SU-DHL-6 (cell line): ENCODE results near the gene PDLIM7.

Experiments
- H2AFZ ChIP-seq: fragments of 200-600 bp; sonication (generic); 2 replicates; pipeline ENCODE4 v1.6.1; 2014; ENCODE audit warnings: low read depth, mild to moderate bottlenecking, moderate library complexity, mixed read lengths, antibody characterized with exemption, low read length; ENCODE audit not compliant: severe bottlenecking
- H3F3A ChIP-seq: fragments of 200-600 bp; shearing (Covaris generic); 2 replicates; pipeline ENCODE4 v1.6.0; 2016; ENCODE audit warnings: antibody characterized with exemption, mild to moderate bottlenecking; ENCODE audit not compliant: insufficient read depth
- H3K27ac ChIP-seq: fragments of 200-600 bp; sonication (generic); 2 replicates; pipeline ENCODE4 v1.5.1; 2016; ENCODE audit warnings: low read depth, mild to moderate bottlenecking, low read length, moderate library complexity, mixed read lengths
- H3K27me3 ChIP-seq: fragments of 200-600 bp; sonication (generic), shearing (Covaris generic); 2 replicates; pipeline ENCODE4 v1.6.0; 2014; ENCODE audit warnings: mild to moderate bottlenecking, low read length
- H3K36me3 ChIP-seq: fragments of 200-600 bp; sonication (generic); 2 replicates; pipeline ENCODE4 v1.6.1; 2014; ENCODE audit warnings: mild to moderate bottlenecking, low read length, mixed read lengths
- H3K4me2 ChIP-seq: fragments of 300-600, 200-600 bp; shearing (Covaris generic), sonication (generic); 2 replicates; pipeline ENCODE4 v1.6.0; 2014; ENCODE audit warnings: low read length, low read depth, mild to moderate bottlenecking; ENCODE audit not compliant: poor library complexity, severe bottlenecking
- H3K4me3 ChIP-seq: fragments of 200-600 bp; sonication (generic); 2 replicates; pipeline ENCODE4 v1.5.1; 2014; ENCODE audit warnings: antibody characterized with exemption, low read length, mild to moderate bottlenecking, mixed read lengths; ENCODE audit not compliant: insufficient read depth, poor library complexity, severe bottlenecking
- H3K79me2 ChIP-seq: fragments of 200-600 bp; sonication (generic); 2 replicates; pipeline ENCODE4 v1.6.1; 2014; ENCODE audit warnings: mild to moderate bottlenecking, low read length, moderate library complexity; ENCODE audit not compliant: insufficient read depth
- H3K9ac ChIP-seq: fragments of 200-600 bp; sonication (generic); 2 replicates; pipeline ENCODE4 v1.7.0; 2014; ENCODE audit warnings: mild to moderate bottlenecking, low read length
- H3K9me2 ChIP-seq: fragments of 200-600 bp; sonication (generic); replicated peaks from 2 replicates; pipeline ENCODE4 v1.6.1; 2014; ENCODE audit warnings: low read length; ENCODE audit not compliant: insufficient read depth
- H3K9me3 ChIP-seq: fragments of 200-600 bp; sonication (generic); 2 replicates; pipeline ENCODE4 v1.6.1; 2014; ENCODE audit warnings: low read length, mixed read lengths; ENCODE audit not compliant: insufficient read depth
- H4K20me1 ChIP-seq: fragments of 200-600 bp; sonication (generic); 2 replicates; pipeline ENCODE4 v1.6.1; 2014; ENCODE audit warnings: low read depth, mild to moderate bottlenecking, antibody characterized with exemption, low read length, moderate library complexity, mixed read lengths
- EZH2phosphoT487 ChIP-seq: fragments of 200-600 bp; sonication (generic), shearing (Covaris generic); conservative IDR thresholded peaks from 2 replicates; pipeline ENCODE4 v1.6.1; 2018; ENCODE audit warnings: mild to moderate bottlenecking, antibody characterized with exemption, low read length, moderate library complexity, mixed read lengths
- TF ChIP-seq, protein P1 (sequence below): fragments of 200-600 bp; sonication (generic); IDR thresholded peaks from one replicate; pipeline ENCODE4 v1.5.1; 2017; ENCODE audit warnings: antibody characterized with exemption, mild to moderate bottlenecking, low read length, moderate library complexity; ENCODE audit not compliant: insufficient read depth, poor library complexity, severe bottlenecking

The PDLIM7 gene

DNA sequence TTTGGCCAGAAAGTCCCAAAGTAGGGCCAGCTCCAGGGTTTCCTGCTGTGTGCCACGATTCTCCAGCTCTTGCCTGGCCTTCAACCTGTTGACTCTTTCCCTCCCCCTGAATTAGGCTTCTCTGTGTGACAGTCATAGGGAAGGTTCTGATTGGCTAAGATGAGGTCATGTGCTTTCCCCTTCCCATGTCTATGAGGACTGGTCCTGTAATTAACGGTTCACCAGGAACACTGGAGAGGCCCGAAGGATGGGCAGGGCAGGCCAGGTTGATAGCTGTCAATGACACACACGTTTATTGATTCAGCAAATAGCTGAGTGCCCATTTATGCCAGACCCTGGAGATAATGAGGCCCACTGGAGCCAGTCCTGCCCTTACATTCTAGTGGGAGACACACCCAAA lies 59.8 kb downstream of the PDLIM7 start:
- Histone ChIP-seq H3K36me3 (no peaks in the 10 kb centered on the region), H2AFZ (no peak overlapping the region)

GRCh38 chr5:177435847-177436536 lies 61.4 kb downstream of the PDLIM7 start:
- H2AFZ ChIP-seq: no peak overlapping the region
- no peak overlapping the region for H3K4me3 ChIP-seq
- H3K9ac ChIP-seq: no peak overlapping the region
- no peaks in the 10 kb centered on the region for H3K9me2 ChIP-seq
- peaks cover 15% of the 10 kb centered on the region for H3F3A ChIP-seq
- no peaks in the 10 kb centered on the region for H3K27me3 ChIP-seq
- no peak overlapping the region for H3K27ac ChIP-seq
- TF ChIP-seq EZH2phosphoT487: no peak
- TF ChIP-seq, protein P1, sequence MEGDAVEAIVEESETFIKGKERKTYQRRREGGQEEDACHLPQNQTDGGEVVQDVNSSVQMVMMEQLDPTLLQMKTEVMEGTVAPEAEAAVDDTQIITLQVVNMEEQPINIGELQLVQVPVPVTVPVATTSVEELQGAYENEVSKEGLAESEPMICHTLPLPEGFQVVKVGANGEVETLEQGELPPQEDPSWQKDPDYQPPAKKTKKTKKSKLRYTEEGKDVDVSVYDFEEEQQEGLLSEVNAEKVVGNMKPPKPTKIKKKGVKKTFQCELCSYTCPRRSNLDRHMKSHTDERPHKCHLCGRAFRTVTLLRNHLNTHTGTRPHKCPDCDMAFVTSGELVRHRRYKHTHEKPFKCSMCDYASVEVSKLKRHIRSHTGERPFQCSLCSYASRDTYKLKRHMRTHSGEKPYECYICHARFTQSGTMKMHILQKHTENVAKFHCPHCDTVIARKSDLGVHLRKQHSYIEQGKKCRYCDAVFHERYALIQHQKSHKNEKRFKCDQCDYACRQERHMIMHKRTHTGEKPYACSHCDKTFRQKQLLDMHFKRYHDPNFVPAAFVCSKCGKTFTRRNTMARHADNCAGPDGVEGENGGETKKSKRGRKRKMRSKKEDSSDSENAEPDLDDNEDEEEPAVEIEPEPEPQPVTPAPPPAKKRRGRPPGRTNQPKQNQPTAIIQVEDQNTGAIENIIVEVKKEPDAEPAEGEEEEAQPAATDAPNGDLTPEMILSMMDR: no peak
- no peaks in the 10 kb centered on the region for H3K36me3 ChIP-seq
- no peak overlapping the region for H3K4me2 ChIP-seq
- no peaks in the 10 kb centered on the region for H3K9me3 ChIP-seq
- H4K20me1 ChIP-seq: no peaks in the 10 kb centered on the region
- no peaks in the 10 kb centered on the region for H3K79me2 ChIP-seq

More for the DNA sequence above, 59.8 kb downstream of the PDLIM7 start:
- no peaks in the 10 kb centered on the region for H3K79me2 ChIP-seq
- TF ChIP-seq EZH2phosphoT487: no peak
- TF ChIP-seq, protein P1: no peak
- H3K4me2 ChIP-seq: no peak overlapping the region
- no peaks in the 10 kb centered on the region for H3K9me3 ChIP-seq
- H3F3A ChIP-seq: no peaks in the 10 kb centered on the region; the same call in none of the 2 replicates
- no peak overlapping the region for H3K27ac ChIP-seq
- H3K4me3 ChIP-seq: no peak overlapping the region
- no peaks in the 10 kb centered on the region for H4K20me1 ChIP-seq
- no peaks in the 10 kb centered on the region for H3K27me3 ChIP-seq
- H3K9me2 ChIP-seq: no peaks in the 10 kb centered on the region
- no peak overlapping the region for H3K9ac ChIP-seq

GRCh38 chr5:177434942-177435738 lies 62.3 kb downstream of the PDLIM7 start:
- Histone ChIP-seq H4K20me1 (no peaks in the 10 kb centered on the region), H3K79me2 (no peaks in the 10 kb centered on the region), H3K27ac (no peak overlapping the region)

More at GRCh38 chr5:177434942-177435738, 62.3 kb downstream of the PDLIM7 start:
- Histone ChIP-seq H3K4me3 (no peak overlapping the region), H3K9me2 (no peaks in the 10 kb centered on the region), H3K36me3 (no peaks in the 10 kb centered on the region), H3K27me3 (no peaks in the 10 kb centered on the region), H3F3A (peaks cover 23% of the 10 kb centered on the region), H3K9me3 (no peaks in the 10 kb centered on the region), H3K9ac (no peak overlapping the region), H2AFZ (no peak overlapping the region), H3K4me2 (no peak overlapping the region)
- TF ChIP-seq, protein P1: no peak
- no peak for TF ChIP-seq EZH2phosphoT487
